ENCODE data around the gene ARHGDIG. TPM values are rescaled to one million over a fixed set of nuclear protein-coding genes. Genes with fewer than 3 reads are reported as not detected.
A peak's percentile ranks its signal among the peaks of the same experiment; 100 is the strongest.

The ARHGDIG gene
- total RNA-seq, 1 donor from 2014 or later = not detected

DNA sequence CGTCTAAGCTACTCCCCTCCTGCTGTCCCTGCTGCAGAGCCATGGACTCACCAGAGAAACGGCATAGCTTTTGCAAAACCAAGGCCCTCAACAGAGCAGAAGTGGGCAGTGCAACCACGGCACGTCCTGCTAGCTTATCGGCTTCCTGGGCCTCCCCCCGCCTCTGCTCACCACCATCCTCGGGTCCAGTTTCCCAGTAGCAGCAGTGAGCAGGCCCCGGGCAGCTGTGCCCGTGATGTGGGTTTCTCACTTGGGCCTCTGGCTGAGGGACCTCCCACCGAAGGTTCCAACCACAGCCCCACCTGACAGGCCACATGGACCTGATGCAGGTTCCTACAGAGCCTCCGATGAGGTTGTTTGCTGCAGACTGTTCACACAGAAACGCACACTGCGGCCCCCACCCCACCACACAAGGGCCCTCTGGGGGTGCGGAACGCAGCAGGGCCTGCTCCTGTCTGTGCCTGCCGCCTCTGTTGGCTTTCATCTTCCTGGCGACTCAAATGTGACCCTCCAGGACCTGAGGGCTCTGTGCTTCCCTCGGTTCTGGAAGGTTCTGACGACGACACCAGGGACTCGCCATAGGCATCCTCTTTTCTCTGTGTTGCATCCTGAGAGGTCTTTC lies 27.4 kb downstream of the ARHGDIG start:
- H3K4me3 Mint-ChIP-seq (ENCODE audit: unreplicated experiment) = no peak overlapping the region
- H3K27ac Mint-ChIP-seq (ENCODE audit: unreplicated experiment) = no peak overlapping the region
- no peak for DNase-seq (ENCODE audit: low spot score)
- H3K9me3 Mint-ChIP-seq (ENCODE audit: unreplicated experiment) = no peaks in the 10 kb centered on the region
- H3K36me3 Mint-ChIP-seq (ENCODE audit: low read depth, unreplicated experiment) = peaks cover 10% of the 10 kb centered on the region
- peaks cover 7% of the 10 kb centered on the region for H3K27me3 Mint-ChIP-seq (ENCODE audit: unreplicated experiment)
- H3K4me1 Mint-ChIP-seq (ENCODE audit: unreplicated experiment) = no peaks in the 10 kb centered on the region
- no peak for TF ChIP-seq CTCF (IDR thresholded peaks at IDR 0.05; ENCODE audit: unreplicated experiment)

- Mint-ChIP-seq H3K36me3 (ENCODE audit: low read depth, unreplicated experiment) (peaks cover 12% of the 10 kb centered on the region), H3K4me3 (ENCODE audit: unreplicated experiment) (no peak overlapping the region), H3K4me1 (ENCODE audit: unreplicated experiment) (no peaks in the 10 kb centered on the region), H3K9me3 (ENCODE audit: unreplicated experiment) (no peaks in the 10 kb centered on the region), H3K27ac (ENCODE audit: unreplicated experiment) (no peak overlapping the region), H3K27me3 (ENCODE audit: unreplicated experiment) (peaks cover 5% of the 10 kb centered on the region)
- DNase-seq (ENCODE audit: low spot score) = no peak
- no peak for TF ChIP-seq CTCF (IDR thresholded peaks at IDR 0.05; ENCODE audit: unreplicated experiment)
Observed at GRCh38 chr16:309476-309875, 29.1 kb downstream of the ARHGDIG start.

DNA sequence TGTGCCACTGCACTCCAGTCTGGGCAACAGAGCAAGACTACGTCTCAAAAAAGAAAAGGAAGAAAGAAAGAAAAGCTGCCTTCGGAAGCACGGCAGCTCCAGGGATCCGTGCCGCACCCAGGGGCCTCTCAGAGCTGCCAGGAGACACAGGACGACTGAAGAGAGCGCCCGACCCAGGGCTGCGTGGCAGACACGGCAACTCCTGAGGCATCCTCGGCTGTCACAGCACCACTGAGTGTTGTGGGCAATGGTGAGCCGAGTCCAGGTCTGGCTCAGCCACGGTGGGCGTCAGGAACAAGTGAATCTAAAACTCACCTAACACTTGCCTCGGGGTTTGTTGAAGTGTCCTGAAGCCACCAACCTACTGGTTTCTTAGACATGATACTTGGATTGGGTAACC lies 31.3 kb downstream of the ARHGDIG start:
- Mint-ChIP-seq H3K36me3 (ENCODE audit: low read depth, unreplicated experiment) (peaks cover 16% of the 10 kb centered on the region), H3K4me3 (ENCODE audit: unreplicated experiment) (no peak overlapping the region), H3K9me3 (ENCODE audit: unreplicated experiment) (no peaks in the 10 kb centered on the region), H3K27ac (ENCODE audit: unreplicated experiment) (peak overlapping the region; percentile 61), H3K4me1 (ENCODE audit: unreplicated experiment) (peaks cover 3% of the 10 kb centered on the region), H3K27me3 (ENCODE audit: unreplicated experiment) (peaks cover 3% of the 10 kb centered on the region)
- no peak for TF ChIP-seq CTCF (IDR thresholded peaks at IDR 0.05; ENCODE audit: unreplicated experiment)
- DNase-seq (ENCODE audit: low spot score) = no peak

GRCh38 chr16:314351-314750 lies 34.0 kb downstream of the ARHGDIG start:
- peak overlapping the region; percentile 37 for H3K4me3 Mint-ChIP-seq (ENCODE audit: unreplicated experiment)
- peaks cover 14% of the 10 kb centered on the region for H3K36me3 Mint-ChIP-seq (ENCODE audit: low read depth, unreplicated experiment)
- peaks cover 3% of the 10 kb centered on the region for H3K27me3 Mint-ChIP-seq (ENCODE audit: unreplicated experiment)
- no peaks in the 10 kb centered on the region for H3K9me3 Mint-ChIP-seq (ENCODE audit: unreplicated experiment)
- peaks cover 3% of the 10 kb centered on the region for H3K4me1 Mint-ChIP-seq (ENCODE audit: unreplicated experiment)
- no peak for TF ChIP-seq CTCF (IDR thresholded peaks at IDR 0.05; ENCODE audit: unreplicated experiment)
- DNase-seq (ENCODE audit: low spot score) = no peak
- H3K27ac Mint-ChIP-seq (ENCODE audit: unreplicated experiment) = no peak overlapping the region

GRCh38 chr16:314795-315299 lies 34.5 kb downstream of the ARHGDIG start:
- Mint-ChIP-seq H3K4me1 (ENCODE audit: unreplicated experiment) (peaks cover 3% of the 10 kb centered on the region), H3K36me3 (ENCODE audit: low read depth, unreplicated experiment) (peaks cover 17% of the 10 kb centered on the region), H3K27ac (ENCODE audit: unreplicated experiment) (no peak overlapping the region), H3K4me3 (ENCODE audit: unreplicated experiment) (peak overlapping the region; percentile 13), H3K27me3 (ENCODE audit: unreplicated experiment) (peaks cover 3% of the 10 kb centered on the region), H3K9me3 (ENCODE audit: unreplicated experiment) (no peaks in the 10 kb centered on the region)
- no peak for DNase-seq (ENCODE audit: low spot score)
- no peak for TF ChIP-seq CTCF (IDR thresholded peaks at IDR 0.05; ENCODE audit: unreplicated experiment)
